ENCODE data around the gene PJVK.
A peak's percentile ranks its signal among the peaks of the same experiment; 100 is the strongest.
"Not testable (repeated sequence)": the region's sequence is repeated elsewhere in the genome, so short reads cannot be mapped to it uniquely, and the experiment has no call there.

PJVK gene, protein sequence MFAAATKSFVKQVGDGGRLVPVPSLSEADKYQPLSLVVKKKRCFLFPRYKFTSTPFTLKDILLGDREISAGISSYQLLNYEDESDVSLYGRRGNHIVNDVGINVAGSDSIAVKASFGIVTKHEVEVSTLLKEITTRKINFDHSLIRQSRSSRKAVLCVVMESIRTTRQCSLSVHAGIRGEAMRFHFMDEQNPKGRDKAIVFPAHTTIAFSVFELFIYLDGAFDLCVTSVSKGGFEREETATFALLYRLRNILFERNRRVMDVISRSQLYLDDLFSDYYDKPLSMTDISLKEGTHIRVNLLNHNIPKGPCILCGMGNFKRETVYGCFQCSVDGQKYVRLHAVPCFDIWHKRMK

GRCh38 chr2:178450774-178451525 is at the start of gene PJVK, which contains the start of gene PRKRA:
PJVK (plus strand) TSS chr2:178451378; CDS start chr2:178453410, 2,032 bp downstream.
PRKRA (minus strand) TSS chr2:178451175; CDS start chr2:178451030, 145 bp downstream.
- DNase-seq (ENCODE audit: low spot score in 2 of 2), result peak; percentile 93 to 94
- ATAC-seq (ENCODE audit: low read depth), result peak; percentile 80
- peak within 1 kb of the TSS; percentile 96 for H3K27ac Mint-ChIP-seq
- H3K27me3 Mint-ChIP-seq, result no peaks in the 10 kb centered on the region
- H3K4me1 Mint-ChIP-seq, result peaks cover 13% of the 10 kb centered on the region
- H3K4me3 Mint-ChIP-seq, result peak within 1 kb of the TSS; percentile 91
- H3K9me3 Mint-ChIP-seq, result no peaks in the 10 kb centered on the region
- H3K36me3 Mint-ChIP-seq, result peaks cover 11% of the 10 kb centered on the region

DNA sequence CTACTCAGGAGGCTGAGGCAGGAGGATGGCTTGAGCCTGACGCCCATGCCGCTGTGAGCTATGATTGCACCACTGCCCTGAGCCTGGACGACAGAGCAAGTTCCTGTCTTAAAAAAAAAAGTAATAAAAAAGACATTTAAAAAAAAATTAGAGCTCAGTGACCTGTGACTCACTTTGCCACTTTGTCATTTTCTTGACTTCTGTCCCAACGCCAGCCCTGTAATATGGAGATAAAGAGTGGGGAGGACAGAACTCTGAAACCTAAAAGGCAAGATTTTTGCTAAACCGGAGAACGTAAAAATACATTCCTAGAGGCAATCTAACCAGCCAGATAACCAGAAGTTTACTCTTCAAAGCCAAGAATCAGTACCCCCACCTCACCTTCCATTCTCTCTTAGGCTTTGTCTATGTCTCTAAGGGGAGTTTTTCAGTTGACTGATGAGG is 49.2 kb upstream of the PJVK start:
- Mint-ChIP-seq H3K36me3 (no peaks in the 10 kb centered on the region), H3K4me1 (peaks cover 7% of the 10 kb centered on the region), H3K9me3 (no peaks in the 10 kb centered on the region), H3K4me3 (no peak overlapping the region), H3K27ac (no peak overlapping the region), H3K27me3 (no peaks in the 10 kb centered on the region)
- DNase-seq (ENCODE audit: low spot score in 2 of 2) (no peak), ATAC-seq (ENCODE audit: low read depth) (no peak)

DNA sequence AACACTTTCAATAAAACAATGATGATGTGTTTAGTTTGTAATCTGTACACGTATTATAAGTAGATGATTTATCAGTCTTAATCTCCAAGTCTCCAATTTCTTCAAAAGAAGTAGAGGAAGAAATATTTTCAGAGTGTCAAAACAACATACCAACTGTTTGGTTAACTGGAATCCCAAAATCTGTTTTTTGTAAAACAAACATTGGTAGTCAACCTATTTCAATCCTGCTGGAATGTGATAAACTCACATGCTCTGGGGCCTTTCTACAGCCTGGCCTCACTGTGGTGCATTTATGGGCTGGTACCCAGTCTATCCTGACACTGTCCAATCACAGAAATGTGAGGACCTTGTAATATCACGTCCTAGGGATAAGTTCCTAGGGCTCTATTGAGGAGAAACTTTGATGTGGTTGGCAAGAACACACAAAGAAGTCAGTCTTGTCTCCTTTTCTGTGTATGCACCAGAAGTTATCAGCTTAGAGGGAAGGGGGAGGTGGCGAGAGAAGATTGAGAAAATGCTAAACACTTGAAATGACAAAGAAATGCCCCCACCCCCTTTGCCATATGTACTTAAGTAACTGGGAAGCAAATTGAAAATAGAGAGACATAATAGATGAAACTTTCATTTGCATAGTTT is 47.4 kb upstream of the PJVK start:
- peaks cover 7% of the 10 kb centered on the region for H3K4me1 Mint-ChIP-seq

DNA sequence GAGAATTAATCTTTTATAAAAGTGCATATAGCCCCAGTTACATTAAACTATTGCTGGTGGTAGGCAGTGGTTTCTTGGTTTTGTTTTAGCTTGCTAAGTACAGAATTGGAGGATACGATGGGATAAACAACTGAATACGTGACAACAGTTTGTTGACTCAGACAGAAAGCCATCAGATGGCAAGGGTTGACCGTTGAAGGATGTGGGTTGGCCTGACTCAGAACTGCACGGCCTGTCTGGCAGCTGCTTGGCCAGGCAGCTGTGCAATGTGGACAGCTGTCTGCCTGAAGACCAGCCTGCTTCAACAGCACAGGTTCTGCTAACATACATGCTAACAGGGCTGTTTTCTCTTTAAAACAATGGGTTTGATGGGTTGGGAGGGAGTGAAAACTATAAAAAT is 46.8 kb upstream of the PJVK start:
- H3K4me1 Mint-ChIP-seq, result peaks cover 7% of the 10 kb centered on the region
- ATAC-seq (ENCODE audit: low read depth), result no peak
- no peaks in the 10 kb centered on the region for H3K36me3 Mint-ChIP-seq
- no peak overlapping the region for H3K4me3 Mint-ChIP-seq
- no peaks in the 10 kb centered on the region for H3K9me3 Mint-ChIP-seq
- no peak overlapping the region for H3K27ac Mint-ChIP-seq
- H3K27me3 Mint-ChIP-seq, result no peaks in the 10 kb centered on the region
- DNase-seq (ENCODE audit: low spot score in 2 of 2), result no peak

More for the DNA sequence above, 47.4 kb upstream of the PJVK start:
- Mint-ChIP-seq H3K27ac (no peak overlapping the region), H3K9me3 (no peaks in the 10 kb centered on the region), H3K36me3 (no peaks in the 10 kb centered on the region), H3K27me3 (no peaks in the 10 kb centered on the region), H3K4me3 (no peak overlapping the region)
- DNase-seq (ENCODE audit: low spot score in 2 of 2) (no peak), ATAC-seq (ENCODE audit: low read depth) (no peak)

- no peak for ATAC-seq (ENCODE audit: low read depth)
- Mint-ChIP-seq H3K4me1 (peaks cover 8% of the 10 kb centered on the region), H3K27ac (no peak overlapping the region), H3K4me3 (no peak overlapping the region), H3K27me3 (no peaks in the 10 kb centered on the region), H3K9me3 (no peaks in the 10 kb centered on the region), H3K36me3 (no peaks in the 10 kb centered on the region)
- DNase-seq (ENCODE audit: low spot score in 2 of 2), result no peak
Measured at GRCh38 chr2:178409261-178409660, 41.9 kb upstream of the PJVK start.

DNA sequence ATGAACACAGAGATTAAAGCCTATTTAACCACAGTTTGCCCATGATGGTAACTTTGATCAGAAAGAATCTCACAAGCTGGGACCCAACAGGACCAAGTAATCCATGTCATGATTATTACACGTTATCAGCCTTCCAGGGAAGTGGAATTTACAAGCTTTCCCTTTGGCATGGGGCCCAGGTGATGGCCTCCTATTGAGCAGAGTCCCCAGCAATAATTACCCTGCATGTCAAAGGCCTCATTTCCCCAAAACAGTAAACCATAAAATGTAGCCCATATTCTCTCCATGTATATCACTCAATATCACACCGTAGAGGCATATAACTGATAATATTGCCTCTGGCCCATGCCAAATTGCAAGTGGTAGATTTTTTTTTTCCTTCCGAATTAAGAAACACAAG is 39.1 kb upstream of the PJVK start:
- no peaks in the 10 kb centered on the region for H3K27me3 Mint-ChIP-seq
- no peaks in the 10 kb centered on the region for H3K9me3 Mint-ChIP-seq
- no peak overlapping the region for H3K4me3 Mint-ChIP-seq
- no peak overlapping the region for H3K27ac Mint-ChIP-seq
- no peaks in the 10 kb centered on the region for H3K36me3 Mint-ChIP-seq
- no peak for DNase-seq (ENCODE audit: low spot score in 2 of 2)
- no peak for ATAC-seq (ENCODE audit: low read depth)
- peaks cover 14% of the 10 kb centered on the region for H3K4me1 Mint-ChIP-seq

DNA sequence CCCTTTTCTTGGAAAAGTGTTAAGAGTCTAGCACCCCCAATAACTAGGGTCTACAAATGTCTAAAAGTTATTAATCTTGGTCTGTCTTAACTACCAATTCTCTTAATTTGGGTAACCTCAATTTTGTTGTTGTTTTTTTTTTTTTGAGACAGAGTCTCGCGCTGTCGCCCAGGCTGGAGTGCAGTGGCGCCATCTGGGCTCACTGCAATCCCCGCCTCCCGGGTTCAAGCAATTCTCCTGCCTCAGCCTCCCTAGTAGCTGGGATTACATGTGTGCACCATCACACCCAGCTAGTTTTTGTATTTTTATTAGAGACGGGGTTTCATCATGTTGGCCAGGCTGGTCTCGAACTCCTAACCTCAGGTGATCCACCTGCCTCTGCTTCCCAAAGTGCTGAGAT is 38.7 kb upstream of the PJVK start:
- H3K27me3 Mint-ChIP-seq; H3K36me3 Mint-ChIP-seq; H3K4me3 Mint-ChIP-seq; DNase-seq (ENCODE audit: low spot score in 2 of 2); H3K9me3 Mint-ChIP-seq; ATAC-seq (ENCODE audit: low read depth): not testable (repeated sequence)
- H3K4me1 Mint-ChIP-seq, result peaks cover 14% of the 10 kb centered on the region
- peak overlapping the region; percentile 95 for H3K27ac Mint-ChIP-seq

DNA sequence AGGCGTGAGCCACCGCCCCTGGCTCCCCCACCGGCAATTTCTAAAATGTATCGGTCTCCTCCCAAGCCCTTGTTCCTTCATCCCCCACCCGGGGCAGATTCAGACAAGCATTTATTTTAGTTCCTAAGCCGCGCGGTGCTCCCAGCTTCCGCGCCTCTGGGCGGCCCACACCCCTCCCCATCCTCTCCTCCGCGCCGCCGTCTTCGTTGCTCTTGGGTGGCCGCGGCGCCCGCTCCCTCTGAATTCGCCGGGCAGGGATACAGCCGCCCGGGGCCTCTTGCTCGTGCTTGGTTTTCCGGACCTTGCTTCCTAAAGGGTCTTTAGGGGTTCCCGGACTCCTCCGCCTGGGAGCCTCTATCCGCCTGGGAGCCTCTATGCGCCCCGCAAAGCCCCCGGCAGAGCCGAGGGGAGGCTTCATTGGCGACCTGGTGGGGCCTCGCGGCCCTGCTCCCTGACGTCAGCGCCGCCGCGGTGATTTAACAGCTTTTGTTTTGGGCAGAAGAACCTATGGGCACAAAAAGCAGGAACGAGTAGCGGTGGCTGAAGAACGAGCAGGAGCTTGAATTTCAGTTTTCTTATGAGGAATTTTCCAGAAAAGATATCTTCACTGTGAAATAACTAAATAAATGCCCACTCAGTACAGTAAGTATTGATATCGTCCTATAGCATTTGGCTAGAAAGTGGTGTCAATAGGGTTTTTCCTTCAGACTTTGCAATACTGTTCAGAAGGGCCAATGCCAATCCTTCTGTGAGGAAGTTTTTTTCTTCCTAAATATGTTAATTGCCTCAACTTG is 37.5 kb upstream of the PJVK start:
- ATAC-seq (ENCODE audit: low read depth), result peak; percentile 84
- Mint-ChIP-seq H3K27me3 (no peaks in the 10 kb centered on the region), H3K4me1 (peaks cover 14% of the 10 kb centered on the region), H3K36me3 (no peaks in the 10 kb centered on the region), H3K27ac (peak overlapping the region; percentile 95), H3K9me3 (no peaks in the 10 kb centered on the region), H3K4me3 (peak overlapping the region; percentile 94)
- peak; percentile 61 to 76 for DNase-seq (ENCODE audit: low spot score in 2 of 2)

DNA sequence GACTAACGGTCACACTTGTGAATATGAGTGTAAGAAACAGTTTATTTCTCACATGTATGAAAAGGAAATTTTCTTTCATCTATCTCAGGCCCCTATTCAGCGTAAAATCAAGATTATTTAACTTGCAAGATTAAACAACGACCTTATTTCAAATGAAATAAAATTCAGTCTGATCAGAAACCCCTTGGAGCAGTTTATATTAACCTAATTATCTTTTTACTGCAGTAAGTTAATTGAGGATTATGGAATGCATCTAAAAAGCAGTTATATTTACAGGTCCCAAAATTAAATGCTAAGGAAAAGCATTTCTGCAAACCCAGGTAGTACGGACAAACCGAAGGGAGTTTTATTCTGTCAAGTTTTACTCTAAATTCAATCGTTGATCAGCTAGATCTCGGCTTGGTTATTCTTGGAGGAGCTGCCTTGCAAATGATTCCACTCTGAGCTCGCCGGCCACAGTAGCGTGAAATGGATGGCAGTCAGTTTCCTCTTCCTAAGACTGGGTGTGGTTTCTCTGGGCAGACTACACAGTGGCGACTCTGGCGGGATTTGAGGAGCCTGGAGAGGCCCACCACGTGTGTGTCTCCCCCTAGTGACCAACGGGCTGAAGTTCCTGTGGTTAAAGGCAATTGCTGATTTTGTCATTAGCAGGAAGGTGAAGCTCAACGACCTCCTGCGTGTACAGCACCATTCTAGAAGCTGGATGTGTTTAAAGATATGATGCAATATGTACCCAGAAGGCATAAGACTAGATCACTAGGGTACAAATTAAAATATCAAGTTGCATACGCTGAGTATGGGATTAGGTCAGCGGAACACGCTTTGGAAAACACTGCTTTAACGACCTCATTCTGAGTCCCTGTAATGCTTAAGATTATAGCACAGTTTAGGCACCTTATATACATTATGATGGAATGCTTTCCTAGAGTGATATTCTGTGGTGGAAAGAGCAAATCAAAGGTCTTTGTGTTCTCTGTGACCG is 36.6 kb upstream of the PJVK start:
- peaks cover 14% of the 10 kb centered on the region for H3K4me1 Mint-ChIP-seq
- no peaks in the 10 kb centered on the region for H3K36me3 Mint-ChIP-seq
- peak overlapping the region; percentile 94 for H3K4me3 Mint-ChIP-seq
- peak; percentile 63 for ATAC-seq (ENCODE audit: low read depth)
- DNase-seq (ENCODE audit: low spot score in 2 of 2), result peak; percentile 67
- H3K27ac Mint-ChIP-seq, result peak overlapping the region; percentile 95
- no peaks in the 10 kb centered on the region for H3K9me3 Mint-ChIP-seq
- no peaks in the 10 kb centered on the region for H3K27me3 Mint-ChIP-seq

- Mint-ChIP-seq H3K27ac (no peak overlapping the region), H3K9me3 (no peaks in the 10 kb centered on the region), H3K4me3 (no peak overlapping the region), H3K4me1 (peaks cover 14% of the 10 kb centered on the region), H3K36me3 (no peaks in the 10 kb centered on the region), H3K27me3 (no peaks in the 10 kb centered on the region)
- ATAC-seq (ENCODE audit: low read depth) (no peak), DNase-seq (ENCODE audit: low spot score in 2 of 2) (no peak)
Measured at GRCh38 chr2:178415979-178416378, 35.2 kb upstream of the PJVK start.

DNA sequence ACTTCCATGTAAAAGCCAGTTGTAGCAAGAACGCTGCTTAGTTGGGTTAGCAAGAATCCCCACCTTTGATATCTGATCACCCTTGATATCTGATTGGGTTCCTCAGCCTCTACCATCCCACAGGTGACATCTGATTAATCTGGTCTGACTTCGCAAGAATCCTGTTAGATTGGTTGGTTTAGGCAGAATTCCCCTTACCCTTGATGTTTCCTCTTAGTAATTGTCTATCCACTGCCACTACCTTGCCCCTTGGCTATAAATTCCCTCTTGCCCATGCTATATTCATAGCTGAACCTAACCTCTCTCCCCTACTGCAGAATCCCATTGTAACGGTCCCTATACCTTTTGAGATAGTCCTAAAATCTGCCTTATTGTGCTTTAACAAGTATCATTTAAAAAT is 33.3 kb upstream of the PJVK start:
- Mint-ChIP-seq H3K4me1 (peaks cover 14% of the 10 kb centered on the region), H3K4me3 (no peak overlapping the region), H3K27me3 (no peaks in the 10 kb centered on the region), H3K9me3 (no peaks in the 10 kb centered on the region), H3K36me3 (no peaks in the 10 kb centered on the region), H3K27ac (no peak overlapping the region)
- ATAC-seq (ENCODE audit: low read depth) (no peak), DNase-seq (ENCODE audit: low spot score in 2 of 2) (no peak)

GRCh38 chr2:178418426-178418825 is 32.8 kb upstream of the PJVK start:
- Mint-ChIP-seq H3K4me1 (peaks cover 11% of the 10 kb centered on the region), H3K4me3 (no peak overlapping the region), H3K27ac (no peak overlapping the region), H3K9me3 (no peaks in the 10 kb centered on the region), H3K36me3 (no peaks in the 10 kb centered on the region), H3K27me3 (no peaks in the 10 kb centered on the region)
- ATAC-seq (ENCODE audit: low read depth) (no peak), DNase-seq (ENCODE audit: low spot score in 2 of 2) (no peak)

DNA sequence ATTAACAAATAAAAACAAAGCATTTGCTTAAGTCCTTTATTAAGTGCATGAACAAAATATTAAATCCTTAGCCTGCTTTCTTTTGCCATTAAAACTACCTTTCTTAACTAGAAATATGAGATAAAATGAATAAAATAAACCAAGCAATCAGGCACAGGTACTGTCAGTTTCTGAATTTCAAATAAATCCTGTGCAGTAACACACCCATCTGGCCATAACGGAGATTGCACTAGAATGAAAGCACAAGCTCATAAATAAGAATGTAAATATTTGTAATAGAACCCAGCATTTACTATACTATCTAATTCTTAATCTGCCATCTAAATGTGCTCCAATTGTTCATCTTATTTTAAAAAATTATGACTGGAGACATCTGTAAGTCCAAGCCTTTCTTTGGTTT is 32.1 kb upstream of the PJVK start:
- no peak overlapping the region for H3K4me3 Mint-ChIP-seq
- no peaks in the 10 kb centered on the region for H3K27me3 Mint-ChIP-seq
- peaks cover 9% of the 10 kb centered on the region for H3K4me1 Mint-ChIP-seq
- no peak overlapping the region for H3K27ac Mint-ChIP-seq
- ATAC-seq (ENCODE audit: low read depth) (no peak), DNase-seq (ENCODE audit: low spot score in 2 of 2) (no peak)
- peaks cover 2% of the 10 kb centered on the region for H3K36me3 Mint-ChIP-seq
- H3K9me3 Mint-ChIP-seq, result no peaks in the 10 kb centered on the region

Data from memory B cell (primary cell).